Liver (tissue), 3 donors: Measurements from ENCODE around the gene SDR39U1.

Experiments used
- CTCF ChIP-seq: fragments of 150-350 bp; IDR thresholded peaks from 2 replicates; pipeline ENCODE4 v1.5.1; 2017; ENCODE audit warnings: improper control_type of control experiment, low read depth, low read length; ENCODE audit not compliant: missing input control
- EGR1 ChIP-seq, 2 donors: IDR thresholded peaks; 2 replicates each; pipeline ENCODE4 v1.6.1; 2016 to 2018; ENCODE audit warnings: antibody characterized with exemption in 2 of 2, low read depth in 2 of 2
- GABPA ChIP-seq, 2 donors: IDR thresholded peaks in 1 of 2; conservative IDR thresholded peaks in 1 of 2; 2 replicates each; pipeline ENCODE4 v1.6.1; 2016; ENCODE audit warnings: antibody characterized with exemption in 2 of 2, mild to moderate bottlenecking in 1 of 2, moderate library complexity in 1 of 2
- HNF4G ChIP-seq: IDR thresholded peaks from 2 replicates; pipeline ENCODE4 v1.6.1; 2016; ENCODE audit warnings: antibody characterized with exemption
- RAD21 ChIP-seq, 2 donors: IDR thresholded peaks; 2 replicates each; pipeline ENCODE4 v1.6.1; 2016; ENCODE audit warnings: antibody characterized with exemption in 2 of 2, mild to moderate bottlenecking in 2 of 2
- SP1 ChIP-seq: IDR thresholded peaks from 2 replicates; pipeline ENCODE4 v1.6.1; 2018; ENCODE audit warnings: antibody characterized with exemption, mild to moderate bottlenecking
- TAF1 ChIP-seq: conservative IDR thresholded peaks from 2 replicates; pipeline ENCODE4 v1.6.1; 2016; ENCODE audit warnings: antibody characterized with exemption, mild to moderate bottlenecking
- donor health status: healthy.
- donor health status: healthy.

- no peak for TF ChIP-seq SP1
- TF ChIP-seq CTCF: no peak
- TF ChIP-seq HNF4G: no peak
- no peak for TF ChIP-seq GABPA (IDR thresholded peaks at IDR 0.05 in 1 of 2, conservative IDR thresholded peaks at IDR 0.05 in 1 of 2)
- no peak for TF ChIP-seq TAF1
- no peak for TF ChIP-seq RAD21 (IDR thresholded peaks at IDR 0.05)
- TF ChIP-seq EGR1 (IDR thresholded peaks at IDR 0.05; ENCODE audit: low read depth in 2 of 2): no peak
These were observed 44.8 kb downstream of the SDR39U1 start for GRCh38 chr14:24397639-24398292.
